WI38 (cell line): Measurements from ENCODE around the gene UXS1.
"Not testable (repeated sequence)": the region's sequence is repeated elsewhere in the genome, so short reads cannot be mapped to it uniquely, and the experiment has no call there.

Source experiments
- H3K4me3 ChIP-seq: 2 replicates; pipeline ENCODE4 v1.5.1; 2011; ENCODE audit warnings: low read depth, mild to moderate bottlenecking, control low read depth, low read length
- CTCF ChIP-seq: IDR thresholded peaks from 2 replicates; pipeline ENCODE4 v1.5.1; 2012; ENCODE audit warnings: low read depth, mild to moderate bottlenecking, control low read depth, low read length

UXS1 gene

GRCh38 chr2:106193977-106194778 is at the start of gene UXS1:
Gene UXS1, minus strand, starts transcription at chr2:106194301. Its CDS starts 60 bp downstream, at chr2:106194241.
- no peak for TF ChIP-seq CTCF

GRCh38 chr2:106239491-106239890 is 45.4 kb upstream of the UXS1 start:
- not testable (repeated sequence) for H3K4me3 ChIP-seq

More at GRCh38 chr2:106193977-106194778, at the start of gene UXS1:
- H3K4me3 ChIP-seq: peak within 1 kb of the TSS; percentile 83

- not testable (repeated sequence) for H3K4me3 ChIP-seq
Observed at GRCh38 chr2:106235392-106235791, 41.3 kb upstream of the UXS1 start.

GRCh38 chr2:106233350-106233706 is 39.2 kb upstream of the UXS1 start:
- H3K4me3 ChIP-seq: no peak overlapping the region
- TF ChIP-seq CTCF: no peak

- no peak overlapping the region for H3K4me3 ChIP-seq
- TF ChIP-seq CTCF: no peak
Observed at GRCh38 chr2:106232638-106233349, 38.7 kb upstream of the UXS1 start.

GRCh38 chr2:106223347-106223746 is 29.2 kb upstream of the UXS1 start:
- no peak for TF ChIP-seq CTCF
- H3K4me3 ChIP-seq: no peak overlapping the region

GRCh38 chr2:106222057-106222456 is 28.0 kb upstream of the UXS1 start:
- H3K4me3 ChIP-seq: not testable (repeated sequence)

GRCh38 chr2:106219813-106220212 is 25.7 kb upstream of the UXS1 start:
- no peak for TF ChIP-seq CTCF
- H3K4me3 ChIP-seq: no peak overlapping the region

GRCh38 chr2:106219157-106219556 is 25.1 kb upstream of the UXS1 start:
- H3K4me3 ChIP-seq: not testable (repeated sequence)
